Mesenchymal stem cell (in vitro differentiated cells and primary cell): ENCODE results near the gene RNF32.

Source experiments
- DNase-seq: peaks from one replicate; pipeline ENCODE4 v3.0.0-alpha.2; 2013
- H2AFZ ChIP-seq: one replicate; pipeline ENCODE4 v1.6.1; 2013; ENCODE audit warnings: low read depth, mild to moderate bottlenecking, control low read depth, inconsistent platforms, low read length, moderate library complexity
- H2AK5ac ChIP-seq: 2 replicates; pipeline ENCODE4 v1.6.1; 2013; ENCODE audit warnings: low read length, moderate library complexity, mild to moderate bottlenecking, inconsistent platforms; ENCODE audit not compliant: severe bottlenecking
- H2BK120ac ChIP-seq: one replicate; pipeline ENCODE4 v1.6.1; 2013; ENCODE audit warnings: low read depth, mild to moderate bottlenecking, inconsistent platforms, low read length, moderate library complexity
- H2BK12ac ChIP-seq, 2 experiments: one replicate each; pipeline ENCODE4 v1.6.1; 2013; ENCODE audit warnings: inconsistent platforms in 2 of 2, low read length in 2 of 2, mild to moderate bottlenecking in 2 of 2, moderate library complexity in 2 of 2, control low read depth in 1 of 2
- H2BK15ac ChIP-seq: one replicate; pipeline ENCODE4 v1.6.1; 2013; ENCODE audit warnings: mild to moderate bottlenecking, low read depth, inconsistent platforms; ENCODE audit not compliant: poor library complexity, severe bottlenecking
- H2BK5ac ChIP-seq: 2 replicates; pipeline ENCODE4 v1.6.1; 2013; ENCODE audit warnings: low read depth, mild to moderate bottlenecking, low read length, control low read depth, inconsistent platforms; ENCODE audit not compliant: poor library complexity, severe bottlenecking
- H3K14ac ChIP-seq, 2 experiments: one replicate each; pipeline ENCODE4 v1.6.1; 2013; ENCODE audit warnings: inconsistent platforms in 2 of 2, low read length in 2 of 2, control low read depth in 1 of 2, mild to moderate bottlenecking in 1 of 2, moderate library complexity in 1 of 2
- H3K18ac ChIP-seq, 2 experiments: one replicate each; pipeline ENCODE4 v1.6.1; 2013; ENCODE audit warnings: inconsistent platforms in 2 of 2, low read length in 2 of 2, control low read depth in 1 of 2, low read depth in 1 of 2, mild to moderate bottlenecking in 1 of 2
- H3K23ac ChIP-seq, 2 experiments: one replicate each; pipeline ENCODE4 v1.6.1; 2013; ENCODE audit warnings: inconsistent platforms in 2 of 2, low read length in 2 of 2, mild to moderate bottlenecking in 2 of 2, moderate library complexity in 2 of 2, control low read depth in 1 of 2
- H3K27ac ChIP-seq: 2 replicates; pipeline ENCODE4 v1.5.1; 2013; ENCODE audit warnings: mild to moderate bottlenecking, moderate library complexity, low read length, control low read depth, inconsistent platforms; ENCODE audit not compliant: poor library complexity, severe bottlenecking
- H3K27me3 ChIP-seq, 2 experiments: 2 replicates each; pipeline versions ENCODE4 v1.6.1 to v1.7.0; 2013; ENCODE audit warnings: low read length in 2 of 2, mild to moderate bottlenecking in 2 of 2, moderate library complexity in 2 of 2, control low read depth in 1 of 2, inconsistent platforms in 1 of 2; ENCODE audit not compliant: control insufficient read depth in 1 of 2, insufficient read depth in 1 of 2
- H3K36me3 ChIP-seq, 2 experiments: 2 replicates each; pipeline versions ENCODE4 v1.6.1 to v1.7.0; 2013; ENCODE audit warnings: low read length in 2 of 2, control low read depth in 1 of 2, inconsistent platforms in 1 of 2, low read depth in 1 of 2, mild to moderate bottlenecking in 1 of 2; ENCODE audit not compliant: insufficient read depth in 2 of 2, control insufficient read depth in 1 of 2
- H3K4ac ChIP-seq, 2 experiments: one replicate each; pipeline ENCODE4 v1.6.1; 2013; ENCODE audit warnings: inconsistent platforms in 2 of 2, low read length in 2 of 2, mild to moderate bottlenecking in 2 of 2, moderate library complexity in 2 of 2, control low read depth in 1 of 2, low read depth in 1 of 2
- H3K4me1 ChIP-seq: 2 replicates; pipeline ENCODE4 v1.6.1; 2013; ENCODE audit warnings: low read depth, low read length, control low read depth; ENCODE audit not compliant: control insufficient read depth, insufficient read depth
- H3K4me2 ChIP-seq: 2 replicates; pipeline ENCODE4 v1.6.1; 2013; ENCODE audit warnings: low read length, mild to moderate bottlenecking, inconsistent platforms; ENCODE audit not compliant: poor library complexity, severe bottlenecking
- H3K4me3 ChIP-seq, 2 experiments: 2 replicates each; pipeline versions ENCODE4 v1.5.1 to v1.7.0; 2013; ENCODE audit warnings: low read length in 2 of 2, mild to moderate bottlenecking in 2 of 2, control low read depth in 1 of 2, low read depth in 1 of 2; ENCODE audit not compliant: insufficient read depth in 1 of 2
- H3K79me1 ChIP-seq: replicated peaks from 2 replicates; pipeline ENCODE4 v1.6.1; 2013; ENCODE audit warnings: mild to moderate bottlenecking, control low read depth, low read length, inconsistent platforms; ENCODE audit not compliant: poor library complexity, severe bottlenecking
- H3K9ac ChIP-seq: 2 replicates; pipeline ENCODE4 v1.7.0; 2013; ENCODE audit warnings: mild to moderate bottlenecking, low read length, moderate library complexity
- H3K9me3 ChIP-seq: 2 replicates; pipeline ENCODE4 v1.7.0; 2013; ENCODE audit warnings: mild to moderate bottlenecking, low read length; ENCODE audit not compliant: control insufficient read depth
- H4K8ac ChIP-seq: one replicate; pipeline ENCODE4 v1.6.1; 2013; ENCODE audit warnings: inconsistent platforms, mild to moderate bottlenecking, low read length, moderate library complexity
- H4K91ac ChIP-seq: one replicate; pipeline ENCODE4 v1.6.1; 2013; ENCODE audit warnings: mild to moderate bottlenecking, low read length, inconsistent platforms
- WGBS: methylation state at CpG from one replicate; pipeline ENCODE4 v1.1.7; 2013; ENCODE audit warnings: mixed read lengths; 5-methylcytosine and 5-hydroxymethylcytosine counted together

Gene RNF32

GRCh38 chr7:156676263-156676662 lies 35.7 kb downstream of the RNF32 start:
- no peak overlapping the region for H2BK12ac ChIP-seq
- H3K23ac ChIP-seq, result no peak overlapping the region
- H2AFZ ChIP-seq, result no peak overlapping the region
- H2BK120ac ChIP-seq, result no peak overlapping the region
- H4K8ac ChIP-seq, result no peak overlapping the region
- no peak for DNase-seq
- H3K36me3 ChIP-seq, result peaks cover 28 to 66% of the 10 kb centered on the region in 2 experiments
- H2AK5ac ChIP-seq, result no peak overlapping the region
- no peak overlapping the region for H4K91ac ChIP-seq
- H3K79me1 ChIP-seq, result no peaks in the 10 kb centered on the region
- no peak overlapping the region for H3K18ac ChIP-seq
- H3K4me1 ChIP-seq, result no peaks in the 10 kb centered on the region
- H3K27ac ChIP-seq, result no peak overlapping the region
- no peak overlapping the region for H3K14ac ChIP-seq
- H2BK5ac ChIP-seq, result no peak overlapping the region
- 93% methylated on average over 19 of the region's 19 CpGs for WGBS
- no peaks in the 10 kb centered on the region for H3K27me3 ChIP-seq
- no peak overlapping the region for H3K4ac ChIP-seq
- H3K9me3 ChIP-seq, result no peaks in the 10 kb centered on the region
- H2BK15ac ChIP-seq, result no peak overlapping the region
- no peak overlapping the region for H3K4me2 ChIP-seq
- H3K9ac ChIP-seq, result no peak overlapping the region
- H3K4me3 ChIP-seq, result no peak overlapping the region

- Histone ChIP-seq H3K79me1 (no peaks in the 10 kb centered on the region), H3K4me1 (no peaks in the 10 kb centered on the region), H2BK12ac (no peak overlapping the region), H2AK5ac (no peak overlapping the region), H3K14ac (no peak overlapping the region), H2BK5ac (no peak overlapping the region), H4K8ac (no peak overlapping the region), H3K27ac (no peak overlapping the region), H3K4me3 (no peak overlapping the region), H3K4me2 (no peak overlapping the region), H2BK15ac (no peak overlapping the region), H3K27me3 (no peaks in the 10 kb centered on the region), H2BK120ac (no peak overlapping the region), H3K9me3 (no peaks in the 10 kb centered on the region), H3K36me3 (peaks cover 32 to 68% of the 10 kb centered on the region in 2 experiments), H3K4ac (peak overlapping the region in 1 of 2 experiments; percentile 10), H2AFZ (no peak overlapping the region), H4K91ac (no peak overlapping the region), H3K9ac (no peak overlapping the region), H3K18ac (peak overlapping the region in 1 of 2 experiments; percentile 54), H3K23ac (no peak overlapping the region)
- whole genome bisulfite sequencing, result 96% methylated on average over 9 of the region's 9 CpGs
- no peak for DNase-seq
Observed at GRCh38 chr7:156677374-156678054, 36.9 kb downstream of the RNF32 start.

- Histone ChIP-seq H2BK120ac (no peak overlapping the region), H3K79me1 (no peaks in the 10 kb centered on the region), H3K4me3 (no peak overlapping the region), H3K27me3 (no peaks in the 10 kb centered on the region), H4K91ac (no peak overlapping the region), H3K4me2 (no peak overlapping the region), H3K18ac (no peak overlapping the region), H3K23ac (no peak overlapping the region), H2AK5ac (no peak overlapping the region), H3K4ac (no peak overlapping the region), H3K9me3 (no peaks in the 10 kb centered on the region), H4K8ac (no peak overlapping the region), H3K4me1 (peaks cover 5% of the 10 kb centered on the region), H2BK5ac (no peak overlapping the region), H2AFZ (no peak overlapping the region), H3K9ac (no peak overlapping the region), H3K36me3 (peaks cover 27 to 78% of the 10 kb centered on the region in 2 experiments), H3K27ac (no peak overlapping the region), H2BK12ac (no peak overlapping the region), H3K14ac (no peak overlapping the region), H2BK15ac (no peak overlapping the region)
- WGBS, result 100% methylated on average over 1 of the region's 1 CpG
- DNase-seq, result peak; percentile 27
Observed at GRCh38 chr7:156680281-156680680, 39.7 kb downstream of the RNF32 start.

- H3K27ac ChIP-seq, result no peak overlapping the region
- H2BK15ac ChIP-seq, result no peak overlapping the region
- no peak overlapping the region for H4K8ac ChIP-seq
- H3K23ac ChIP-seq, result no peak overlapping the region
- H4K91ac ChIP-seq, result no peak overlapping the region
- no peaks in the 10 kb centered on the region for H3K9me3 ChIP-seq
- peaks cover 12 to 53% of the 10 kb centered on the region in 2 experiments for H3K36me3 ChIP-seq
- no peak overlapping the region for H2BK12ac ChIP-seq
- no peak overlapping the region for H2AK5ac ChIP-seq
- H3K18ac ChIP-seq, result no peak overlapping the region
- H3K4me2 ChIP-seq, result no peak overlapping the region
- peaks cover 5% of the 10 kb centered on the region for H3K4me1 ChIP-seq
- 94% methylated on average over 1 of the region's 2 CpGs for WGBS
- H2BK5ac ChIP-seq, result no peak overlapping the region
- no peak for DNase-seq
- no peak overlapping the region for H2BK120ac ChIP-seq
- H3K4me3 ChIP-seq, result no peak overlapping the region
- H3K79me1 ChIP-seq, result no peaks in the 10 kb centered on the region
- no peak overlapping the region for H3K9ac ChIP-seq
- no peak overlapping the region for H2AFZ ChIP-seq
- no peak overlapping the region for H3K4ac ChIP-seq
- H3K27me3 ChIP-seq, result no peaks in the 10 kb centered on the region
- H3K14ac ChIP-seq, result no peak overlapping the region
Observed at GRCh38 chr7:156682928-156683327, 42.4 kb downstream of the RNF32 start.
